Urothelium cell line (cell line): ENCODE results near the gene MMD.
"Not testable (repeated sequence)": the region's sequence is repeated elsewhere in the genome, so short reads cannot be mapped to it uniquely, and the experiment has no call there.

Source experiments
- DNase-seq: peaks from one replicate; pipeline ENCODE4 v3.0.0; 2011; ENCODE audit warnings: low spot score, mixed read lengths
- FAIRE-seq: peaks from 2 replicates; lab custom pipeline; 2011; peaks lifted over from hg19 to GRCh38; lab: Jason Lieb, UNC

MMD gene

GRCh38 chr17:55444471-55445441 lies 23.1 kb upstream of the MMD start:
- no peak for DNase-seq

GRCh38 chr17:55443904-55444303 lies 22.3 kb upstream of the MMD start:
- DNase-seq (no peak), FAIRE-seq (no peak)

More at GRCh38 chr17:55444471-55445441, 23.1 kb upstream of the MMD start:
- no peak for FAIRE-seq

GRCh38 chr17:55442953-55443683 lies 21.5 kb upstream of the MMD start:
- FAIRE-seq (no peak), DNase-seq (no peak)

- no peak for FAIRE-seq
Observed at GRCh38 chr17:55442462-55442861, 20.8 kb upstream of the MMD start.

GRCh38 chr17:55441544-55441943 lies 19.9 kb upstream of the MMD start:
- no peak for FAIRE-seq
- DNase-seq = no peak

More at GRCh38 chr17:55442462-55442861, 20.8 kb upstream of the MMD start:
- DNase-seq = no peak

- DNase-seq = no peak
- FAIRE-seq = no peak
Observed at GRCh38 chr17:55440391-55440790, 18.8 kb upstream of the MMD start.

- no peak for FAIRE-seq
- no peak for DNase-seq
Observed at GRCh38 chr17:55437159-55437605, 15.5 kb upstream of the MMD start.

- DNase-seq = no peak
- FAIRE-seq = no peak
Observed at GRCh38 chr17:55436224-55437158, 14.9 kb upstream of the MMD start.

GRCh38 chr17:55435408-55435807 lies 13.8 kb upstream of the MMD start:
- DNase-seq = no peak
- FAIRE-seq = no peak

GRCh38 chr17:55434721-55435120 lies 13.1 kb upstream of the MMD start:
- DNase-seq (peak; percentile 23), FAIRE-seq (no peak)

GRCh38 chr17:55433629-55434422 lies 12.2 kb upstream of the MMD start:
- DNase-seq (peak; percentile 71), FAIRE-seq (no peak)

- peak; percentile 53 for DNase-seq
- FAIRE-seq = no peak
Observed at GRCh38 chr17:55433029-55433628, 11.5 kb upstream of the MMD start.

- DNase-seq (no peak), FAIRE-seq (no peak)
Observed at GRCh38 chr17:55432358-55433028, 10.9 kb upstream of the MMD start.

- not testable (repeated sequence) for DNase-seq, FAIRE-seq
Observed at GRCh38 chr17:55431914-55432313, 10.3 kb upstream of the MMD start.

GRCh38 chr17:55430541-55431288 lies 9.1 kb upstream of the MMD start:
- DNase-seq (no peak), FAIRE-seq (no peak)

- no peak for DNase-seq
- FAIRE-seq = no peak
Observed at GRCh38 chr17:55427587-55427882, 5.9 kb upstream of the MMD start.

GRCh38 chr17:55426851-55427586 lies 5.4 kb upstream of the MMD start:
- FAIRE-seq (no peak), DNase-seq (no peak)
